HG03175 (cell line): ENCODE measurements around the gene CBLB.
A peak's percentile ranks its signal among the peaks of the same experiment; 100 is the strongest.

Experiments used
- ATAC-seq: cut with Tn5 transposase; IDR thresholded peaks from one replicate; pipeline ENCODE4 v1.9.1; 2021; ENCODE audit warnings: mild to moderate bottlenecking, moderate library complexity; ENCODE audit not compliant: unreplicated experiment

The CBLB gene

DNA sequence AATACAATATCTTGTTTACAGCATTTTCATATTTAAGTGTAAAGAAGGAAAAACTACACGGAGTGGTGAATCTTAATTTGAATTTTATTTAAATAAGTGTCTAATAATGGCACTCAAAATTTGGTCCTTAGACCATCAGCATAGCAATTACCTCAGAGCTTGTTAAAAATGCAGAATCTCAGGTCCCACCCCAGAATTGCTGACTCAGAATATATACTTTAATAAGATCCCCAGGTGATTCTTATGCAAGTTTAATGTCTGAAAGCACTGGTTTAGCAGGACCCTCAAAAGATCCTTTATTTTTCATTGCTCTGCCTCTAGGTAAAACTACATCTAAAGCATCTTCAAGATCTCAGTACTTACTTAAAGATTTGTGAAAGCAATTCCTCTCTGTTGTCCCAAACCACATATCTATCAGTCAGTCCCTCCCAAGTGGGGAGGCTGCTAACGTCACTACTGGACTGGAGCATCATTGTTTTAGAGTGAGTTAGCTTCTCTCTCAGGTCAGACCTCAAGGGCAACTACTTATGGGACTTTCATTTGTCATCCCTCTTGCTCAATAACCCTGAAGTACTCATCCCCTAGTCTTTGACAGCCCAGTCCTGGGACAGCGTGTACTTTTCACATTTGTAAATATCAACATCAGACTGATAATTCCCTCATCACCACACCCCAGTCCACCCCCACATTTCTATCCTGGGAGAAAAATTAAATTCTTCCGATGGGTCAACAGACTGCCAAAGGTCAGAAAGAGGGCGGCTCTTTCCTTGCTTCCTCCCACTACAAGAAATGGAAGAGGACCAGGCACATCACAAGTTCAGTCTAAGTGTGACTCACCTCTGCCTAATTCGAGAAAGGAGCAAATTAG is 76.7 kb downstream of the CBLB start:
- no peak for ATAC-seq

DNA sequence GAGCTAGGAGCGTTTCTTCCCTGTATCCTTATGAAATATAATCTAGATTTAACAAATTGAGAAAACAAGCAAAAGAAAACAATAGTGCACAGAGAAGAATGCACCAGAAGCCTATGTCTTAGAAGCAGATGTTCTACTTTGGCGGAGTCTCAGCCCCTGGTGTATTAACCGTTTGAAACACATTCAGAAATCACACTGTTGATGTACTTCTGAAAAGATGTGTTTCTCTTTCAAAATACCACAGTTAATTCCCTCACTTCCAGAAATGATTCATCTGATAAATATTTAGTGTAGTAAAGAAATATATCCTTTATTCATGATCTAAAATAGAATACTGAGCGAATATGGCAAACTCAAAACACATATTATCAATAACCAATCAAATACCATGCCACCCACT is 77.7 kb downstream of the CBLB start:
- ATAC-seq = no peak

DNA sequence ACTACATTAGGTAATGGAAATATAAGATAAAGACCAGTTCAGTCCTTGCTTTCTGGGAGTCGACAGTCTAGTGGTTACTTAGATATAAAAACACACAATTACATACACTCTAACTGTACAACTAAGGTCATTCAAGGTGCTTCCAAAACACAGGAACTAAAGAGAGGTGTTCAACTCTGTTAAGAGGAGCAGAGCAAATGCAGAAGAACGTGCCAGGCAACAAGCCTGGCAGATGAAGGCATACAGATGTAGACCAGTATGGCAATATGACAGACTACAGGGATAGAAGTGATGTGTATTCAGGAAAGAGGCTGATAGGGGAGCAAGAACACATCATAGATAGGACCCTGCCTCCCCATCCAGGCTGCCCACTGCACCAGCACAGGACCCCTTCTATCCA is 78.3 kb downstream of the CBLB start:
- ATAC-seq = no peak

DNA sequence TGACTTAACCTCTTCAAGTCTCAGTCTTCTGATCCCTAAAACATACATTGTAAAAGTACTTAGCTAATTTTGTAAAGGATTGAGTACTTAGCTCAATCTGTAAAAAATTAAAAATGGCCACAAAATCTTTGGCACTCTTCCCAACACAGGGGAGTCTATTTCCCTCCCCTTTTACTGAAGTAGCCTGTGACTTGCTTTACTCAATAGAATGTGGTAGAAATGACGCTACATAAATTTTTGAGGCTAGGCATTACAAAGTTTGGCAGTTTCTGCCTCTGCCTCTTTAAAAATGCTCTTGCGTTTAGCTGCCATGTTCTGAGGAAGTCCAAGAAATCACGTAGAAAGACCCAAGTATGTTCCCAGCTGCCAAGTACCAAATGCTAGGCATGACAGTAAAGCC is 80.2 kb downstream of the CBLB start:
- ATAC-seq = no peak

DNA sequence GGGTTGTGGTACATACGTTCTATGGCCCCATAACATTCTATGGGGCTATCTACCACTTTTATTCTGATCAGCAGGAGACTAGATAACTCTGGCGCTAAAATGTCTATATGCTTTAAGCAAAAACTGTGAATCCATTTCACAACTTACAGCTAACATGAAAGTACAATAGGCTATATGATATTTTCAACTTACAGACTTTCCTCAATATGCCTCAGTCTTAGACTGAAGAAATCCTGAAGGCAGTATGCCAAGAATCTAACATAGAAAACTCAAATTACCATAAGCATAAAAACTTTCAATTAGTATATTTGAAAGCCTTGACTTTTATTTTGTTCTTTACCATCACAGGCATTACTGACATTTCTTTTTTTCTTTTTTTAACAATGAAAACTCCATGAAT is 81.4 kb downstream of the CBLB start:
- ATAC-seq = no peak

- no peak for ATAC-seq
These were observed 81.8 kb downstream of the CBLB start for GRCh38 chr3:105786990-105787389.

DNA sequence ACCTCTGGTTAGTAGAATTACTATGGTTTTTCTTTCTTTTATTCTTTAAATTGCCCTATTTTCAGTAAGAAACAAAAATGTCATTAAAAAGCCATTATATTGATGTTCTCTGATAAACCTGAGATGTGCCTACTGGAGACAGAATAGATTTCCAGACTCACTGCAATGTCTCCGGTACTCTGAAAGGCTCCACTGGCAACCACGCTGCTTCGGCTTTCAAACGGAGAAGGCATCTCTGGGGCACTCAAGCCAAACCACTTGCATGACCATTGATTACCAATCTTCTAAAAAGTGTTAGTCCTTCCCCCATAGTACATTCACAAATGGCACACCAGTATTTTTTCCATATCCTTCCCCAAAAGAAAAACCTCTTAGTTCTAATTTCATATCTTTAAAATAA is 82.6 kb downstream of the CBLB start:
- no peak for ATAC-seq

- ATAC-seq = no peak
These were observed 83.0 kb downstream of the CBLB start for GRCh38 chr3:105785803-105786202.

DNA sequence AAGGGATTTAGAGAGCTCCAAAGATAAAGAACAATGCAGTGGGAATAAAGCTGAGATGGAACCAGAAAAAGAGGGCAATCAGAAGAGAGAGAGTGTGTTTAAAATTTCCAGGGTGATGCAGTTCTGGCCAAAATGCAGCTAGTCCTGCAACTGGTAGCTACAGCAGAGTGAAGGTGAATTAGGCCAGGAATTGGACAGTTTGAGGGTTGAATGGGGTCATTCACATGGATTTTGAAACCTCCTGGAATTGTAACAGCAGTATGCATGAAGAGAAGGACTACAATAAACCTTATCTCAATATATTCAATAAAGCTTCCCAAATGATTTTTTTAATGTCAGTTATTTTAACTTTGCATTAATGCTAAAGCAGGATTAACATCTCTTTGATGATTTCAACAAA is 85.2 kb downstream of the CBLB start:
- ATAC-seq = no peak

DNA sequence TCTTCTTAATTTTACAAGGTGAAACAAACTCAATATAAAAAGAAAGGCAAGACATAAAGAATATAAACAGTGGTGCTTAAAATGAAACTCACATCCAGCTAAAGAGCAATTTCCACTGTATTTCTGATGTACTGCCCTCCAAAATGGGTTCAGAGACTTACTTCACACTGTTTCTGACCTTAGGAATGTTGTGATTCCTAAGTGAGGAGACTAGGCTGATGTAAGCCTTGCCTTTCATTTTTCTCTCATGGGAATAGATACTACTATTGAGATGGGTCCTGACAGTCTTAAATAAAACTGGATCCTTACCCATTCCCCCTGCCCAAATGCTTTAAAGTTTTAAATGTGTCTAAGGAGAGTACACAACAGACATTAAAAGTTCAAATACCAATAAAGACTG is 86.9 kb downstream of the CBLB start:
- ATAC-seq = no peak

- ATAC-seq = no peak
These were observed 88.7 kb downstream of the CBLB start for GRCh38 chr3:105780107-105780506.

DNA sequence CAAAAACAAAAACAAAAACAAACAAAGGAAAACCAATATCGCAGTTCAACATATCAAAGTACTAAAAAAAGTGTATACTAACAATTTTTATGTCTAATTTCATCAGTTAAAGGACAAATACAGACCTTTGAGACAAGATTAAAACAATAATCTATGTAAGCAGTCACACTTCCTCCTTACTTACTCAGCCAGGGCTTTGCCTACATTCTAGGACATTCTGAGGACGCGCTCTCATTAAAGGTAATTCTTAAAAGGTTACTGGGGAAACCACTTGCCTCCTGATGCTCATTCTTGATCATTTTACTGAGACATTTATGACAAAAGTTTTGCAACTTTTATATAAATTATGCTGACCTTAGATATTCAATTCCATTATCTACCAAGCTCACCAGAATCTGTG is 93.4 kb downstream of the CBLB start:
- ATAC-seq = no peak

DNA sequence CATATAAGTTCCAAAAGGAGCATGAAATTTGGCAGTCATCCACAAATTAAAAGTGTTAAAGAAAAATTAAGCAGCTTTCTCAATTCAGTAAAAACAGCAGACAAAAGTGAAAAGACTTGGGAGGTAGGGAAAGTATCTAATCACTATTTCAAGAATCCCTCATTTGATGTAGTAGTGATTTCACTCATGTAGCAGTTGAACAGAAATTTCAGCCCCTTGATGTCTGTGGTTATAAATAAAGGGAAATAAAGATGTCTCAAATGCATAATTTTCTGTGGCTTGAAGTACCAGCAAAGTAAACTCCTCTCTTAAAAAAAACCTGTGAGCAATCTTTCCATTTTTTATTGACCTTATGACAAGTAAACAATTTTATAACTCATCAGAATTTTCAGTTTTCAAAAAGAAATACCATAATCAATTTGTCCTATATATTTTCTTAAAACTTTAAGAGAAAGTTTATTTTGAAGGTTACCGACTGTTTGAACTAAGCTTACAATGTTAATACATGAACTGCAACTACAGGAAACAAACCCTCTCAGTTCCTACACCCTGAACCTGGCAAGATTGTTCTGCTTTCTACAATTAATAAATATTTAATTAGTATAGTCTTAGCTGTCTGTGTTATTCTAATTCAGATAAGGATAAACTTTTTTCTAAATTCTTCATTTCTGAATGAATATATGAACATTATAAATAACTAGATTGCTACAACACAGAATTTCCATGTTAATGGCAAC is 94.2 kb downstream of the CBLB start:
- no peak for ATAC-seq

- ATAC-seq = no peak
These were observed 95.5 kb downstream of the CBLB start for GRCh38 chr3:105773291-105773690.

GRCh38 chr3:105772635-105773034 is 96.2 kb downstream of the CBLB start:
- no peak for ATAC-seq

DNA sequence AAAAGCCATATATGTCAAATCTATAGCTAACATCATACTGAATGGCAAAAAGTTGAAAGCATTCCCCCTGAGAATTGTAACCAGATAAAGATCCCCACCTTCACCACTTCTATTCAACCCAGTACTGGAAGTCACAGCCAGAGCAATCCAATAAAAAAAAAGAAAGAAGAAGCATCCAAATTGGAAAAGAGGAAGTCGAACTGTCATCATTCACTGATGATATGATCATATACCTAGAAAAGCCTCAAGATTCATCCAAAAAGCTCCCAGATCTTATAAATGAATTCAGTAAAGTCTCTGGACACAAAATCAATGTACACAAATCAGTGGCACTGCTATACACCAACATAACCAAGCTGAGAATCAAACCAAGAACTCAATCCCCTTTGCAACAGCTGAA is 97.4 kb downstream of the CBLB start:
- ATAC-seq = no peak

GRCh38 chr3:105770410-105770809 is 98.4 kb downstream of the CBLB start:
- no peak for ATAC-seq

DNA sequence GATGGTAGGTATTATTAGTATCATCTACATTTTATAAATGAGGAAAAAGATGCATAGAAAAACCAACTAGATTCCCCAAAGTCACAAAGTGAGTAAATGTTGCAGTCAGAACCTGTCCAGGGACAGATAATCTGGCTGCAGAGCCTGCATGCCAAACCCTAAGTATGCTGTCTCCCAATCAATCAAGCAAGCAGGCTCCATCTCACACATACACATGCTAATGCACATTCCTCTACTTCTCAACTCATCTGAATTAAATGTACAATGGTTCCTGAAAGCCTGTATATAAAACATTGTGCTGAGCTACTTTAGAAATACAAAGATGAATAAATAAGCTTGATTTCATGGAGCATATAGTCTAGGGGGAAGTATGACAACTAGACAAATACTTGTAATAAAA is 101.0 kb downstream of the CBLB start:
- ATAC-seq = no peak

DNA sequence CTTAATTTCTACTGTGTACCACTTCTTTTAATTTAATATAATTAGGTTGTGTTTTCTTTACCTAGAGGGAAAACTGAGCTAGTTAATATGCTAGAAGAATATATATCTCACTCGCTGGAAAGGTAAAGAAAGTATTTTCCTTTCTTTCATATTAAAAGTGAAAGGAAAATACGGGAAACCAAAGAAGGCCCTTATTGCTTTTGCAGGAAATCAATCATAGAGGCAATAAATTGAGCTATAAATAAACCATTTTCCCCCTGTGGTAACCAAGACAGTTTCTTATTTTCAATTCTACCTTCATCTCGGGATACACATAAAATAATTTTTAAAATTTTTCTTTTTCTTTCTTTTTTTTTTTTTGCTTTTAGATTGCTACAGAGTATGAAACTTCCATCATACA is 101.6 kb downstream of the CBLB start:
- no peak for ATAC-seq

- no peak for ATAC-seq
These were observed 103.5 kb downstream of the CBLB start for GRCh38 chr3:105765308-105765639.

- ATAC-seq = peak; percentile 46
These were observed 104.2 kb downstream of the CBLB start for GRCh38 chr3:105764378-105765307.
